ENCODE data around the gene TNFRSF25. TPM values are rescaled to one million over a fixed set of nuclear protein-coding genes. Genes with fewer than 3 reads are reported as not detected.
A peak's percentile ranks its signal among the peaks of the same experiment; 100 is the strongest.

The TNFRSF25 gene
- total RNA-seq, 2 experiments from 2014 or later: 57.3 to 66.7 TPM

GRCh38 chr1:6464915-6465314 is 1.1 kb downstream of the TNFRSF25 start:
- no peak for DNase-seq
- H3K27me3 Mint-ChIP-seq: no peaks in the 10 kb centered on the region
- intact Hi-C loops (cut with DNase I, micrococcal nuclease): loop anchor here in 1 of 2 experiments (2.0 to 10.0 kb wide), 4 partner anchors 20 to 470 kb away; partner anchors contain the start of genes CAMTA1 and NPHP4
- peak overlapping the region; percentile 84 for H3K4me3 Mint-ChIP-seq
- ChIA-PET CTCF (interaction anchor here (0.6 to 1.3 kb wide), 5 partner anchors 13 to 220 kb away, joined by 3 to 4 read pairs (median 3); no protein-coding TSS in a partner anchor), POLR2A (no interaction called here)
- H3K36me3 Mint-ChIP-seq (ENCODE audit: low read depth): peaks cover 35% of the 10 kb centered on the region
- H3K27ac Mint-ChIP-seq: peak overlapping the region; percentile 90
- H3K4me1 Mint-ChIP-seq: peaks cover 46% of the 10 kb centered on the region
- ATAC-seq: no peak
- H3K9me3 Mint-ChIP-seq (ENCODE audit: low read depth): no peaks in the 10 kb centered on the region

- ATAC-seq: peak; percentile 21
- ChIA-PET POLR2A (no interaction called here), CTCF (interaction anchor here (0.6 to 1.3 kb wide), 7 partner anchors 13 to 220 kb away, joined by 3 to 4 read pairs (median 3); no protein-coding TSS in a partner anchor)
- Mint-ChIP-seq H3K4me1 (peaks cover 50% of the 10 kb centered on the region), H3K27me3 (no peaks in the 10 kb centered on the region), H3K36me3 (ENCODE audit: low read depth) (peaks cover 35% of the 10 kb centered on the region), H3K4me3 (peak overlapping the region; percentile 84), H3K9me3 (ENCODE audit: low read depth) (no peaks in the 10 kb centered on the region), H3K27ac (peak overlapping the region; percentile 83)
- DNase-seq: peak; percentile 80
- intact Hi-C loops (cut with DNase I, micrococcal nuclease): loop anchor here in 1 of 2 experiments (2.0 to 10.0 kb wide), 4 partner anchors 20 to 470 kb away; partner anchors contain the start of genes CAMTA1 and NPHP4
Measured at GRCh38 chr1:6464514-6464836, 1.5 kb downstream of the TNFRSF25 start.

- Mint-ChIP-seq H3K36me3 (ENCODE audit: low read depth) (peaks cover 35% of the 10 kb centered on the region), H3K27me3 (no peaks in the 10 kb centered on the region), H3K9me3 (ENCODE audit: low read depth) (no peaks in the 10 kb centered on the region), H3K4me1 (peaks cover 54% of the 10 kb centered on the region), H3K4me3 (peak overlapping the region; percentile 84), H3K27ac (peak overlapping the region; percentile 11)
- DNase-seq (no peak), ATAC-seq (no peak)
- intact Hi-C loops (cut with DNase I, micrococcal nuclease): loop anchor here in 1 of 2 experiments (10.0 kb wide), 2 partner anchors 322 to 468 kb away; partner anchors contain the start of genes CAMTA1 and NPHP4
- ChIA-PET CTCF (interaction anchor here (0.9 to 1.4 kb wide), 6 partner anchors 9 to 217 kb away, joined by 3 to 9 read pairs (median 4); no protein-coding TSS in a partner anchor), POLR2A (no interaction called here)
Measured at GRCh38 chr1:6463120-6463412, 2.9 kb downstream of the TNFRSF25 start.

- ChIA-PET CTCF (interaction anchor here (0.6 to 1.4 kb wide), 8 partner anchors 10 to 104 kb away, joined by 3 to 9 read pairs (median 4); no protein-coding TSS in a partner anchor), POLR2A (interaction anchor here (0.6 kb wide), 1 partner anchor 11 kb away, joined by 3 read pairs; no protein-coding TSS in a partner anchor)
- intact Hi-C loops (cut with DNase I, micrococcal nuclease): loop anchor here in 1 of 2 experiments (10.0 kb wide), 2 partner anchors 322 to 468 kb away; partner anchors contain the start of genes CAMTA1 and NPHP4
- Mint-ChIP-seq H3K27me3 (no peaks in the 10 kb centered on the region), H3K27ac (peak overlapping the region; percentile 87), H3K4me1 (peaks cover 54% of the 10 kb centered on the region), H3K4me3 (no peak overlapping the region), H3K36me3 (ENCODE audit: low read depth) (peaks cover 35% of the 10 kb centered on the region), H3K9me3 (ENCODE audit: low read depth) (no peaks in the 10 kb centered on the region)
- DNase-seq (no peak), ATAC-seq (no peak)
Measured at GRCh38 chr1:6462412-6463119, 3.4 kb downstream of the TNFRSF25 start.

GRCh38 chr1:6461538-6462411 is 4.2 kb downstream of the TNFRSF25 start:
- Mint-ChIP-seq H3K36me3 (ENCODE audit: low read depth) (peaks cover 35% of the 10 kb centered on the region), H3K27ac (peak overlapping the region; percentile 87)
- POLR2A ChIA-PET: interaction anchor here (0.6 kb wide), 1 partner anchor 10 kb away, joined by 3 read pairs; no protein-coding TSS in a partner anchor

GRCh38 chr1:6461051-6461530 is 4.9 kb downstream of the TNFRSF25 start:
- Mint-ChIP-seq H3K27me3 (peaks cover 8% of the 10 kb centered on the region), H3K4me3 (peak overlapping the region; percentile 69), H3K27ac (peak overlapping the region; percentile 95), H3K9me3 (ENCODE audit: low read depth) (no peaks in the 10 kb centered on the region), H3K4me1 (peaks cover 54% of the 10 kb centered on the region), H3K36me3 (ENCODE audit: low read depth) (peaks cover 35% of the 10 kb centered on the region)
- DNase-seq: no peak
- ATAC-seq: no peak
- intact Hi-C loops (cut with DNase I, micrococcal nuclease): loop anchor here in 1 of 2 experiments (10.0 kb wide), 2 partner anchors 324 to 466 kb away; partner anchors contain the start of genes CAMTA1 and NPHP4
- POLR2A ChIA-PET: no interaction called here
- CTCF ChIA-PET: interaction anchor here (1.0 to 3.7 kb wide), 3 partner anchors 12 to 38 kb away, joined by 6 to 12 read pairs (median 9); no protein-coding TSS in a partner anchor

More at GRCh38 chr1:6461538-6462411, 4.2 kb downstream of the TNFRSF25 start:
- CTCF ChIA-PET: interaction anchor here (0.6 to 1.3 kb wide), 4 partner anchors 10 to 38 kb away, joined by 3 to 9 read pairs (median 4); no protein-coding TSS in a partner anchor
- H3K27me3 Mint-ChIP-seq: peaks cover 3% of the 10 kb centered on the region
- H3K9me3 Mint-ChIP-seq (ENCODE audit: low read depth): no peaks in the 10 kb centered on the region
- intact Hi-C loops (cut with DNase I, micrococcal nuclease): loop anchor here in 1 of 2 experiments (10.0 kb wide), 2 partner anchors 323 to 467 kb away; partner anchors contain the start of genes CAMTA1 and NPHP4
- H3K4me1 Mint-ChIP-seq: peaks cover 54% of the 10 kb centered on the region
- no peak for DNase-seq
- H3K4me3 Mint-ChIP-seq: no peak overlapping the region
- ATAC-seq: no peak

GRCh38 chr1:6460301-6461050 is 5.5 kb downstream of the TNFRSF25 start:
- ChIA-PET CTCF (interaction anchor here (0.6 to 3.7 kb wide), 7 partner anchors 12 to 37 kb away, joined by 3 to 12 read pairs (median 4); no protein-coding TSS in a partner anchor), POLR2A (interaction anchor here (0.6 kb wide), 1 partner anchor 123 kb away, joined by 8 read pairs; no protein-coding TSS in a partner anchor)
- peaks cover 10% of the 10 kb centered on the region for H3K27me3 Mint-ChIP-seq
- H3K27ac Mint-ChIP-seq: peak overlapping the region; percentile 95
- no peaks in the 10 kb centered on the region for H3K9me3 Mint-ChIP-seq (ENCODE audit: low read depth)
- H3K4me3 Mint-ChIP-seq: peak overlapping the region; percentile 69
- peak; percentile 85 for ATAC-seq
- peaks cover 54% of the 10 kb centered on the region for H3K4me1 Mint-ChIP-seq
- intact Hi-C loops (cut with DNase I, micrococcal nuclease): loop anchor here in 1 of 2 experiments (1.0 to 10.0 kb wide), 3 partner anchors 67 to 466 kb away; partner anchors contain the start of genes ACOT7, CAMTA1 and NPHP4
- peak; percentile 93 for DNase-seq
- H3K36me3 Mint-ChIP-seq (ENCODE audit: low read depth): peaks cover 35% of the 10 kb centered on the region

- Mint-ChIP-seq H3K4me1 (peaks cover 54% of the 10 kb centered on the region), H3K9me3 (ENCODE audit: low read depth) (no peaks in the 10 kb centered on the region), H3K36me3 (ENCODE audit: low read depth) (peaks cover 35% of the 10 kb centered on the region), H3K4me3 (peak overlapping the region; percentile 69), H3K27me3 (peaks cover 10% of the 10 kb centered on the region), H3K27ac (peak overlapping the region; percentile 56)
- intact Hi-C loops (cut with DNase I, micrococcal nuclease): loop anchor here in 1 of 2 experiments (1.0 to 10.0 kb wide), 3 partner anchors 67 to 465 kb away; partner anchors contain the start of genes ACOT7, CAMTA1 and NPHP4
- DNase-seq (peak; percentile 73), ATAC-seq (peak; percentile 49)
- ChIA-PET POLR2A (interaction anchor here (0.6 kb wide), 1 partner anchor 124 kb away, joined by 8 read pairs; no protein-coding TSS in a partner anchor), CTCF (interaction anchor here (0.6 to 3.7 kb wide), 7 partner anchors 13 to 37 kb away, joined by 3 to 12 read pairs (median 4); no protein-coding TSS in a partner anchor)
Measured at GRCh38 chr1:6459850-6460265, 6.1 kb downstream of the TNFRSF25 start.

GRCh38 chr1:6456800-6457466 is 9.0 kb downstream of the TNFRSF25 start:
- H3K4me3 Mint-ChIP-seq: no peak overlapping the region
- POLR2A ChIA-PET: no interaction called here
- intact Hi-C loops (cut with DNase I, micrococcal nuclease): no loop called here
- CTCF ChIA-PET: interaction anchor here (0.7 to 1.0 kb wide), 2 partner anchors 28 to 34 kb away, joined by 3 read pairs; no protein-coding TSS in a partner anchor
- no peak overlapping the region for H3K27ac Mint-ChIP-seq
- peaks cover 24% of the 10 kb centered on the region for H3K27me3 Mint-ChIP-seq
- DNase-seq (no peak), ATAC-seq (no peak)
- peaks cover 11% of the 10 kb centered on the region for H3K36me3 Mint-ChIP-seq (ENCODE audit: low read depth)
- H3K9me3 Mint-ChIP-seq (ENCODE audit: low read depth): no peaks in the 10 kb centered on the region
- peaks cover 33% of the 10 kb centered on the region for H3K4me1 Mint-ChIP-seq
